IMR-90 (cell line): ENCODE measurements around the gene SLC44A5. TPM values are rescaled to one million over a fixed set of nuclear protein-coding genes. Genes with fewer than 3 reads are reported as not detected.

ENCODE experiments used
- ATAC-seq: fragments of 200-7000 bp; cut with Tn5 transposase; 2 replicates; pipeline ENCODE4 v1.9.1; 2020; ENCODE audit warnings: low read depth, mild to moderate bottlenecking, moderate library complexity
- BruUV-seq: library from RNA; stranded (reverse); fragments of 400-500 nt; replicated peaks from 2 replicates; lab custom pipeline; 2021; lab: Mats Ljungman, UMichigan
- CTCF ChIA-PET: fragments of 300-600 bp; formaldehyde crosslinking; extraction: SDS; loops from one replicate; lab custom pipeline; 2021; ENCODE audit warnings: antibody characterized with exemption; lab: Yijun Ruan, JAX
- POLR2A ChIA-PET: fragments of 300-600 bp; sonication (Branson Sonifier 250); formaldehyde crosslinking; loops from one replicate; lab custom pipeline; 2022; ENCODE audit warnings: antibody characterized with exemption; ENCODE audit not compliant: unreplicated experiment; lab: Charles Lee
- DNase-seq: peaks from one replicate; pipeline ENCODE4 v3.0.0; 2013
- H2AFZ ChIP-seq: replicated peaks from 2 replicates; pipeline ENCODE3; 2013; ENCODE audit warnings: low read length, mild to moderate bottlenecking; ENCODE audit not compliant: poor library complexity
- H2AK5ac ChIP-seq: 2 replicates; pipeline ENCODE4 v1.6.1; 2013; ENCODE audit warnings: low read depth, low read length, inconsistent platforms
- H2AK9ac ChIP-seq: replicated peaks from 2 replicates; pipeline ENCODE3; 2013; ENCODE audit warnings: mild to moderate bottlenecking, low read depth, low read length, moderate library complexity; ENCODE audit not compliant: poor library complexity
- H2BK120ac ChIP-seq: 2 replicates; pipeline ENCODE4 v1.6.1; 2013; ENCODE audit warnings: low read depth, low read length, inconsistent platforms
- H2BK15ac ChIP-seq: 3 replicates; pipeline ENCODE4 v1.6.1; 2013; ENCODE audit warnings: low read depth, low read length, inconsistent platforms
- H2BK20ac ChIP-seq: 2 replicates; pipeline ENCODE4 v1.6.1; 2013; ENCODE audit warnings: low read depth, mild to moderate bottlenecking, inconsistent platforms, low read length, moderate library complexity
- H2BK5ac ChIP-seq: 2 replicates; pipeline ENCODE4 v1.6.1; 2013; ENCODE audit warnings: mild to moderate bottlenecking, low read depth, low read length, inconsistent platforms; ENCODE audit not compliant: poor library complexity, severe bottlenecking
- H3K14ac ChIP-seq: replicated peaks from 2 replicates; pipeline ENCODE4 v1.6.1; 2013; ENCODE audit warnings: low read depth, low read length, inconsistent platforms
- H3K18ac ChIP-seq: 2 replicates; pipeline ENCODE4 v1.6.1; 2013; ENCODE audit warnings: low read depth, low read length, control low read depth
- H3K23ac ChIP-seq: 2 replicates; pipeline ENCODE4 v1.6.1; 2013; ENCODE audit warnings: low read depth, low read length, inconsistent platforms
- H3K27ac ChIP-seq: 2 replicates; pipeline ENCODE4 v1.5.1; 2013; ENCODE audit warnings: mild to moderate bottlenecking, control low read depth, low read length; ENCODE audit not compliant: insufficient read depth
- H3K27me3 ChIP-seq: 2 replicates; pipeline ENCODE4 v1.6.1; 2013; ENCODE audit warnings: low read length; ENCODE audit not compliant: control insufficient read depth, insufficient read depth
- H3K36me3 ChIP-seq: 2 replicates; pipeline ENCODE4 v1.6.1; 2013; ENCODE audit warnings: low read length, mixed read lengths; ENCODE audit not compliant: control insufficient read depth, insufficient read depth
- H3K4ac ChIP-seq: 2 replicates; pipeline ENCODE4 v1.6.1; 2013; ENCODE audit warnings: low read depth, low read length, inconsistent platforms
- H3K4me1 ChIP-seq: 2 replicates; pipeline ENCODE4 v1.6.1; 2013; ENCODE audit warnings: low read length, mixed read lengths; ENCODE audit not compliant: control insufficient read depth, insufficient read depth
- H3K4me2 ChIP-seq: 2 replicates; pipeline ENCODE4 v1.6.1; 2013; ENCODE audit warnings: low read depth, mild to moderate bottlenecking, control low read depth, low read length, moderate library complexity
- H3K4me3 ChIP-seq: 2 replicates; pipeline ENCODE4 v1.5.1; 2013; ENCODE audit warnings: low read depth, mild to moderate bottlenecking, control low read depth, low read length, moderate library complexity; ENCODE audit not compliant: insufficient read depth
- H3K56ac ChIP-seq: 2 replicates; pipeline ENCODE4 v1.6.1; 2013; ENCODE audit warnings: low read length, inconsistent platforms; ENCODE audit not compliant: insufficient read depth; ENCODE audit errors: extremely low read depth
- H3K79me1 ChIP-seq, 2 experiments: 2 replicates each; pipeline ENCODE4 v1.6.1; 2013; ENCODE audit warnings: low read length in 2 of 2, inconsistent platforms in 1 of 2, low read depth in 1 of 2
- H3K9ac ChIP-seq: 2 replicates; pipeline ENCODE4 v1.6.1; 2013; ENCODE audit warnings: low read depth, low read length, control low read depth
- H3K9me1 ChIP-seq: 2 replicates; pipeline ENCODE4 v1.6.1; 2013; ENCODE audit warnings: low read length, inconsistent platforms; ENCODE audit not compliant: insufficient read depth
- H3K9me3 ChIP-seq: 2 replicates; pipeline ENCODE4 v1.6.1; 2013; ENCODE audit warnings: low read length; ENCODE audit not compliant: control insufficient read depth, insufficient read depth
- H4K20me1 ChIP-seq: 2 replicates; pipeline ENCODE4 v1.6.1; 2013; ENCODE audit warnings: low read length, inconsistent platforms; ENCODE audit not compliant: insufficient read depth
- H4K5ac ChIP-seq: 2 replicates; pipeline ENCODE4 v1.6.1; 2013; ENCODE audit warnings: mild to moderate bottlenecking, low read depth, low read length, control low read depth
- H4K8ac ChIP-seq, 2 experiments: 2 replicates each; pipeline ENCODE4 v1.6.1; 2013; ENCODE audit warnings: low read depth in 2 of 2, low read length in 2 of 2, control low read depth in 1 of 2, inconsistent platforms in 1 of 2
- H4K91ac ChIP-seq: 2 replicates; pipeline ENCODE4 v1.6.1; 2013; ENCODE audit warnings: low read depth, low read length, inconsistent platforms; ENCODE audit not compliant: insufficient read depth
- MAZ ChIP-seq: IDR thresholded peaks from 2 replicates; pipeline ENCODE4 v1.6.1; 2012; ENCODE audit warnings: low read depth, mild to moderate bottlenecking, low read length, improper control_type of control experiment, moderate library complexity, borderline replicate concordance
- MXI1 ChIP-seq: IDR thresholded peaks from 2 replicates; pipeline ENCODE4 v1.6.1; 2012; ENCODE audit warnings: low read depth, mild to moderate bottlenecking, low read length, moderate library complexity, borderline replicate concordance
- RAD21 ChIP-seq: IDR thresholded peaks from 2 replicates; pipeline ENCODE4 v1.6.1; 2012; ENCODE audit warnings: low read length, improper control_type of control experiment
- dilution Hi-C: fragments of 300-500 bp; cut with HindIII; formaldehyde crosslinking; loops from one replicate; pipeline ENCODE4 v1.14.3; 2018; ENCODE audit warnings: low sequenced_read_pairs; ENCODE audit not compliant: unreplicated experiment
- in situ Hi-C: fragments of 300-500 bp; cut with MboI; formaldehyde crosslinking; loops from 3 replicates; pipeline ENCODE4 v1.14.3; 2019; ENCODE audit warnings: low sequenced_read_pairs, inconsistent platforms, mixed read lengths
- intact Hi-C: fragments of 100-400 bp; cut with micrococcal nuclease; formaldehyde crosslinking; loops from 2 replicates; pipeline ENCODE4 v1.10.0; 2022
- polyA plus RNA-seq, 3 experiments: library from polyadenylated mRNA; depleted of rRNA; stranded (reverse); fragments of >200 nt; gene quantifications; 2 replicates each; pipeline ENCODE4 v1.2.3, GENCODE V29; 2012; ENCODE audit warnings: low replicate concordance in 1 of 3
- total RNA-seq: library from RNA; depleted of rRNA; stranded (reverse); fragments of >200 nt; gene quantifications from 2 replicates; pipeline ENCODE4 v1.2.3, GENCODE V29; 2012

SLC44A5 gene
- total and polyA plus RNA-seq, 2 of the 4 experiments (the other 2 are of a cell fraction): under 0.01 TPM; not detected in 1

- H3K4ac ChIP-seq: no peak overlapping the region
- H3K4me2 ChIP-seq: no peak overlapping the region
- no peak for DNase-seq
- intact Hi-C loops: no loop called here
- H3K56ac ChIP-seq: no peak overlapping the region
- dilution Hi-C loops: no loop called here
- H2AFZ ChIP-seq: no peak overlapping the region
- H2AK5ac ChIP-seq: no peak overlapping the region
- POLR2A ChIA-PET: no interaction called here
- H2BK120ac ChIP-seq: no peak overlapping the region
- H3K9me1 ChIP-seq: no peaks in the 10 kb centered on the region
- H4K5ac ChIP-seq: no peak overlapping the region
- no peaks in the 10 kb centered on the region for H3K27me3 ChIP-seq
- no peak overlapping the region for H2BK20ac ChIP-seq
- no peak overlapping the region for H2BK15ac ChIP-seq
- TF ChIP-seq MXI1: no peak
- TF ChIP-seq MAZ: no peak
- TF ChIP-seq RAD21: no peak
- no TSS peak for BruUV-seq
- no peak overlapping the region for H4K91ac ChIP-seq
- peak overlapping the region; percentile 57 for H2AK9ac ChIP-seq
- H3K23ac ChIP-seq: no peak overlapping the region
- no peak overlapping the region for H3K18ac ChIP-seq
- H2BK5ac ChIP-seq: no peak overlapping the region
- H3K4me1 ChIP-seq: no peaks in the 10 kb centered on the region
- H3K4me3 ChIP-seq: no peak overlapping the region
- no peak overlapping the region for H3K9ac ChIP-seq
- H3K36me3 ChIP-seq: no peaks in the 10 kb centered on the region
- ATAC-seq: no peak
- H3K14ac ChIP-seq: no peak overlapping the region
- CTCF ChIA-PET: no interaction called here
- H4K8ac ChIP-seq: no peak overlapping the region
- H3K27ac ChIP-seq: no peak overlapping the region
- H3K79me1 ChIP-seq: no peaks in the 10 kb centered on the region
- no peaks in the 10 kb centered on the region for H3K9me3 ChIP-seq
- in situ Hi-C loops: no loop called here
- no peaks in the 10 kb centered on the region for H4K20me1 ChIP-seq
Measured at GRCh38 chr1:75640137-75640536, 29.2 kb upstream of the SLC44A5 start.
